Measurements from ENCODE around the gene STEEP1.
A peak's percentile ranks its signal among the peaks of the same experiment; 100 is the strongest.

Gene STEEP1

GRCh38 chrX:119579414-119579813 is 14.2 kb upstream of the STEEP1 start:
- peaks cover 7% of the 10 kb centered on the region; the same call in 1 of the 2 replicates for H4K20me1 ChIP-seq (ENCODE audit: insufficient read depth, low read length)
- H3K79me2 ChIP-seq (ENCODE audit: insufficient read depth, low read length): peaks cover 32% of the 10 kb centered on the region
- H3K4me3 ChIP-seq (ENCODE audit: low read depth in 1 of 2, low read length in 2 of 2): no peak overlapping the region
- ATAC-seq (ENCODE audit: insufficient read depth, low read depth) (no peak), DNase-seq (no peak)
- H3K4me1 ChIP-seq (ENCODE audit: insufficient read depth, low read length): peaks cover 17% of the 10 kb centered on the region
- H3K9ac ChIP-seq (ENCODE audit: low read depth, low read length): no peak overlapping the region
- H2AFZ ChIP-seq (ENCODE audit: low read depth, low read length): no peak overlapping the region
- no peaks in the 10 kb centered on the region for H3K27me3 ChIP-seq (ENCODE audit: insufficient read depth, low read length, poor library complexity)
- no peak for TF ChIP-seq CTCF (IDR thresholded peaks at IDR 0.05; ENCODE audit: borderline replicate concordance, extremely low read depth, low read length, poor library complexity, severe bottlenecking)
- no peak for TF ChIP-seq EZH2 (IDR thresholded peaks at IDR 0.05; ENCODE audit: borderline replicate concordance, low read depth, low read length, severe bottlenecking)
- no peak overlapping the region for H3K4me2 ChIP-seq (ENCODE audit: insufficient read depth, low read length)
- H3K9me3 ChIP-seq (ENCODE audit: insufficient read depth, low read length, severe bottlenecking): no peaks in the 10 kb centered on the region
- peaks cover 17% of the 10 kb centered on the region for H3K36me3 ChIP-seq (ENCODE audit: insufficient read depth, low read length)
- no peak overlapping the region for H3K27ac ChIP-seq (ENCODE audit: low read length)

GRCh38 chrX:119574394-119575266 is 9.4 kb upstream of the STEEP1 start, which contains the start of gene UBE2A:
Gene UBE2A, plus strand, starts transcription at chrX:119574563. Its CDS starts 149 bp downstream, at chrX:119574712.
- Histone ChIP-seq H3K9ac (ENCODE audit: low read depth, low read length) (peak within 1 kb of the TSS; percentile 75), H3K4me2 (ENCODE audit: insufficient read depth, low read length) (peak within 1 kb of the TSS; percentile 81), H3K9me3 (ENCODE audit: insufficient read depth, low read length, severe bottlenecking) (no peaks in the 10 kb centered on the region), H2AFZ (ENCODE audit: low read depth, low read length) (peak within 1 kb of the TSS; percentile 90), H3K36me3 (ENCODE audit: insufficient read depth, low read length) (peaks cover 17% of the 10 kb centered on the region), H3K27me3 (ENCODE audit: insufficient read depth, low read length, poor library complexity) (no peaks in the 10 kb centered on the region), H4K20me1 (ENCODE audit: insufficient read depth, low read length) (peaks cover 7% of the 10 kb centered on the region; the same call in 1 of the 2 replicates), H3K27ac (ENCODE audit: low read length) (peak within 1 kb of the TSS; percentile 80), H3K79me2 (ENCODE audit: insufficient read depth, low read length) (peaks cover 35% of the 10 kb centered on the region), H3K4me3 (ENCODE audit: low read depth in 1 of 2, low read length in 2 of 2) (peak within 1 kb of the TSS; percentile 75 to 89; a peak in 3 of 4 replicates), H3K4me1 (ENCODE audit: insufficient read depth, low read length) (peaks cover 25% of the 10 kb centered on the region)
- DNase-seq (peak; percentile 92), ATAC-seq (ENCODE audit: insufficient read depth, low read depth) (peak; percentile 89)
- TF ChIP-seq EZH2 (IDR thresholded peaks at IDR 0.05; ENCODE audit: borderline replicate concordance, low read depth, low read length, severe bottlenecking): no peak
- TF ChIP-seq CTCF (IDR thresholded peaks at IDR 0.05; ENCODE audit: borderline replicate concordance, extremely low read depth, low read length, poor library complexity, severe bottlenecking): peak; percentile 22

- Histone ChIP-seq H3K27ac (ENCODE audit: low read length) (peak overlapping the region; percentile 74), H2AFZ (ENCODE audit: low read depth, low read length) (peak overlapping the region; percentile 90), H3K9ac (ENCODE audit: low read depth, low read length) (peak overlapping the region; percentile 75), H3K27me3 (ENCODE audit: insufficient read depth, low read length, poor library complexity) (no peaks in the 10 kb centered on the region), H3K4me1 (ENCODE audit: insufficient read depth, low read length) (peaks cover 25% of the 10 kb centered on the region), H3K4me3 (ENCODE audit: low read depth in 1 of 2, low read length in 2 of 2) (peak overlapping the region; percentile 75 to 89; a peak in 3 of 4 replicates), H3K36me3 (ENCODE audit: insufficient read depth, low read length) (peaks cover 17% of the 10 kb centered on the region), H4K20me1 (ENCODE audit: insufficient read depth, low read length) (peaks cover 7% of the 10 kb centered on the region; the same call in 1 of the 2 replicates), H3K4me2 (ENCODE audit: insufficient read depth, low read length) (peak overlapping the region; percentile 74), H3K79me2 (ENCODE audit: insufficient read depth, low read length) (peaks cover 35% of the 10 kb centered on the region), H3K9me3 (ENCODE audit: insufficient read depth, low read length, severe bottlenecking) (no peaks in the 10 kb centered on the region)
- no peak for DNase-seq
- ATAC-seq (ENCODE audit: insufficient read depth, low read depth): peak; percentile 10; the same call in 2 of the 3 replicates
- TF ChIP-seq CTCF (IDR thresholded peaks at IDR 0.05; ENCODE audit: borderline replicate concordance, extremely low read depth, low read length, poor library complexity, severe bottlenecking) (no peak), EZH2 (IDR thresholded peaks at IDR 0.05; ENCODE audit: borderline replicate concordance, low read depth, low read length, severe bottlenecking) (no peak)
Measured at GRCh38 chrX:119573840-119574393, 8.7 kb upstream of the STEEP1 start.
